GM19193 (cell line): ENCODE data around the gene MTHFSD.

Experiments used
- POLR2A ChIP-seq: IDR thresholded peaks from 4 replicates; pipeline ENCODE4 v1.6.1; 2011; ENCODE audit not compliant: insufficient read depth, insufficient read length; ENCODE audit errors: extremely low read depth

Gene MTHFSD

GRCh38 chr16:86585821-86586611, 31.0 kb upstream of the MTHFSD start:
- TF ChIP-seq POLR2A, result no peak

- no peak for TF ChIP-seq POLR2A
Measured at GRCh38 chr16:86584726-86585721, 30.0 kb upstream of the MTHFSD start.

- no peak for TF ChIP-seq POLR2A
Measured at GRCh38 chr16:86584071-86584685, 29.1 kb upstream of the MTHFSD start.

- TF ChIP-seq POLR2A, result no peak
Measured at GRCh38 chr16:86581458-86581857, 26.4 kb upstream of the MTHFSD start.

- no peak for TF ChIP-seq POLR2A
Measured at GRCh38 chr16:86580791-86581170, 25.7 kb upstream of the MTHFSD start.

GRCh38 chr16:86580063-86580790, 25.2 kb upstream of the MTHFSD start:
- TF ChIP-seq POLR2A, result no peak

- no peak for TF ChIP-seq POLR2A
Measured at GRCh38 chr16:86579268-86580062, 24.4 kb upstream of the MTHFSD start.

GRCh38 chr16:86578611-86579267, 23.7 kb upstream of the MTHFSD start:
- TF ChIP-seq POLR2A, result no peak

GRCh38 chr16:86578061-86578599, 23.1 kb upstream of the MTHFSD start, which contains the start of gene FOXL1:
Gene FOXL1 (plus strand): TSS chr16:86578549. CDS start chr16:86578724, 175 bp downstream.
- no peak for TF ChIP-seq POLR2A

GRCh38 chr16:86577314-86577971, 22.4 kb upstream of the MTHFSD start:
- TF ChIP-seq POLR2A, result no peak

GRCh38 chr16:86576591-86577313, 21.7 kb upstream of the MTHFSD start:
- no peak for TF ChIP-seq POLR2A

- no peak for TF ChIP-seq POLR2A
Measured at GRCh38 chr16:86575754-86576557, 20.9 kb upstream of the MTHFSD start.
